ENCODE measurements around the gene PDCD1. TPM values are rescaled to one million over a fixed set of nuclear protein-coding genes. Genes with fewer than 3 reads are reported as not detected.

Gene PDCD1
- total RNA-seq, 1 donor = not detected

GRCh38 chr2:241852981-241853631 lies 5.6 kb downstream of the PDCD1 start:
- no peak for DNase-seq (ENCODE audit: low read depth)

GRCh38 chr2:241852116-241852980 lies 6.3 kb downstream of the PDCD1 start:
- DNase-seq (ENCODE audit: low read depth) = no peak
- TF ChIP-seq CTCF (IDR thresholded peaks at IDR 0.05; ENCODE audit: insufficient read depth, low read length) = no peak
- no peak overlapping the region for H3K4me3 ChIP-seq (ENCODE audit: low read depth, low read length)

More at GRCh38 chr2:241852981-241853631, 5.6 kb downstream of the PDCD1 start:
- TF ChIP-seq CTCF (IDR thresholded peaks at IDR 0.05; ENCODE audit: insufficient read depth, low read length) = no peak
- H3K4me3 ChIP-seq (ENCODE audit: low read depth, low read length) = no peak overlapping the region

- DNase-seq (ENCODE audit: low read depth) = no peak
- H3K4me3 ChIP-seq (ENCODE audit: low read depth, low read length) = no peak overlapping the region
- no peak for TF ChIP-seq CTCF (IDR thresholded peaks at IDR 0.05; ENCODE audit: insufficient read depth, low read length)
These were observed 7.2 kb downstream of the PDCD1 start for GRCh38 chr2:241851325-241852115.

- H3K4me3 ChIP-seq (ENCODE audit: low read depth, low read length) = no peak overlapping the region
- DNase-seq (ENCODE audit: low read depth) = no peak
- no peak for TF ChIP-seq CTCF (IDR thresholded peaks at IDR 0.05; ENCODE audit: insufficient read depth, low read length)
These were observed 8.0 kb downstream of the PDCD1 start for GRCh38 chr2:241850544-241851324.

- no peak overlapping the region for H3K4me3 ChIP-seq (ENCODE audit: low read depth, low read length)
- no peak for DNase-seq (ENCODE audit: low read depth)
- TF ChIP-seq CTCF (IDR thresholded peaks at IDR 0.05; ENCODE audit: insufficient read depth, low read length) = no peak
These were observed 8.8 kb downstream of the PDCD1 start for GRCh38 chr2:241849616-241850543.

All from fibroblast of the aortic adventitia (primary cell).